Transverse colon (tissue), 3 donors: ENCODE results near the gene TMEM11.

ENCODE experiments used
- EP300 ChIP-seq: sonication (generic); formaldehyde crosslinking; IDR thresholded peaks from one replicate; pipeline ENCODE4 v1.6.1; 2017; ENCODE audit warnings: antibody characterized with exemption, low read depth
- POLR2A ChIP-seq: fragments of 450-650 bp; IDR thresholded peaks from one replicate; pipeline ENCODE4 v1.6.1; 2016; ENCODE audit warnings: antibody characterized with exemption, mild to moderate bottlenecking, moderate library complexity
- TF ChIP-seq, protein P1 (sequence below), 5 experiments: fragments of 200-600 bp in 3 of 5; fragments of 450-650 bp in 2 of 5; sonication (generic) in 3 of 5; IDR thresholded peaks; 1 replicate in 2 of 5; 2 replicates in 3 of 5; pipeline ENCODE4 v1.5.1; 2016 to 2017; ENCODE audit warnings: antibody characterized with exemption in 5 of 5, inconsistent platforms in 3 of 5, mild to moderate bottlenecking in 2 of 5, moderate library complexity in 1 of 5

DNA sequence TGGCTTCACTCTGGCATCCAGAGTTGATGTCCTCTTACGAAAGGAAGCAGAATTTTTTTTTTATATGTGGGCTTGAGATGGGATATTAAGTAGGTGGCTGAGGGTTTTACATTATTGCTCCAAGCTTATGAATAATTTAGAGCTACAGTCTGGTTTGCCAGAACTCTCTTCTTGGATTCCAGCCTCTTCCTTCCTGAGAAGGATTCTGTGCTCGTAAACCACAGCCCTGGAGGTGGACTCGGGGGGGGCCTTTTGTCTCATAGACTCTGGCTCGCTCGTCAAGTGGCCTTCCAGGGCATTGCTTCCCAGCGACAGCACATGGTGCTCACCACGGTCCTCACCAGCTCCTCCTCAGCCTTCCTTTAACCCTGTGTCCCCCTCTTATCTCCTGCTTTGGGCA, 43.2 kb downstream of the TMEM11 start:
- no peak for TF ChIP-seq POLR2A
- TF ChIP-seq EP300, result no peak
- TF ChIP-seq, protein P1, sequence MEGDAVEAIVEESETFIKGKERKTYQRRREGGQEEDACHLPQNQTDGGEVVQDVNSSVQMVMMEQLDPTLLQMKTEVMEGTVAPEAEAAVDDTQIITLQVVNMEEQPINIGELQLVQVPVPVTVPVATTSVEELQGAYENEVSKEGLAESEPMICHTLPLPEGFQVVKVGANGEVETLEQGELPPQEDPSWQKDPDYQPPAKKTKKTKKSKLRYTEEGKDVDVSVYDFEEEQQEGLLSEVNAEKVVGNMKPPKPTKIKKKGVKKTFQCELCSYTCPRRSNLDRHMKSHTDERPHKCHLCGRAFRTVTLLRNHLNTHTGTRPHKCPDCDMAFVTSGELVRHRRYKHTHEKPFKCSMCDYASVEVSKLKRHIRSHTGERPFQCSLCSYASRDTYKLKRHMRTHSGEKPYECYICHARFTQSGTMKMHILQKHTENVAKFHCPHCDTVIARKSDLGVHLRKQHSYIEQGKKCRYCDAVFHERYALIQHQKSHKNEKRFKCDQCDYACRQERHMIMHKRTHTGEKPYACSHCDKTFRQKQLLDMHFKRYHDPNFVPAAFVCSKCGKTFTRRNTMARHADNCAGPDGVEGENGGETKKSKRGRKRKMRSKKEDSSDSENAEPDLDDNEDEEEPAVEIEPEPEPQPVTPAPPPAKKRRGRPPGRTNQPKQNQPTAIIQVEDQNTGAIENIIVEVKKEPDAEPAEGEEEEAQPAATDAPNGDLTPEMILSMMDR (IDR thresholded peaks at IDR 0.05), result no peak
